GM23248 (cell line): ENCODE data around the gene MPG. TPM values are rescaled to one million over a fixed set of nuclear protein-coding genes. Genes with fewer than 3 reads are reported as not detected.
"Not testable (repeated sequence)": the region's sequence is repeated elsewhere in the genome, so short reads cannot be mapped to it uniquely, and the experiment has no call there.

Experiments used
- DNase-seq: peaks from one replicate; pipeline ENCODE4 v3.0.0-alpha.2; 2015
- H2AFZ ChIP-seq: fragments of 200-600 bp; sonication (generic); 2 replicates; pipeline ENCODE4 v1.6.1; 2016; ENCODE audit warnings: antibody characterized with exemption
- H3F3A ChIP-seq: fragments of 200-600 bp; sonication (generic); 2 replicates; pipeline ENCODE4 v1.6.1; 2016; ENCODE audit warnings: mild to moderate bottlenecking, antibody characterized with exemption, mixed run types; ENCODE audit not compliant: insufficient read depth
- H3K27ac ChIP-seq: fragments of 200-600 bp; sonication (generic); 2 replicates; pipeline ENCODE4 v1.5.1; 2016; ENCODE audit warnings: mild to moderate bottlenecking
- H3K27me3 ChIP-seq: fragments of 200-600 bp; sonication (generic); replicated peaks from 2 replicates; pipeline ENCODE4 v1.6.1; 2016; ENCODE audit warnings: mild to moderate bottlenecking; ENCODE audit not compliant: insufficient read depth
- H3K36me3 ChIP-seq: fragments of 200-600 bp; sonication (generic); 2 replicates; pipeline ENCODE4 v1.6.1; 2016; ENCODE audit warnings: low read depth, mild to moderate bottlenecking
- H3K4me1 ChIP-seq: fragments of 200-600 bp; sonication (generic); 2 replicates; pipeline ENCODE4 v1.6.1; 2016; ENCODE audit warnings: mild to moderate bottlenecking; ENCODE audit not compliant: insufficient read depth
- H3K4me2 ChIP-seq: fragments of 200-600 bp; sonication (generic); one replicate; pipeline ENCODE4 v1.6.1; 2016; ENCODE audit warnings: mild to moderate bottlenecking; ENCODE audit not compliant: unreplicated experiment
- H3K4me3 ChIP-seq: fragments of 200-600 bp; sonication (generic); 2 replicates; pipeline ENCODE4 v1.5.1; 2016; ENCODE audit warnings: mild to moderate bottlenecking
- H3K79me2 ChIP-seq: fragments of 200-600 bp; sonication (generic); 2 replicates; pipeline ENCODE4 v1.6.1; 2016; ENCODE audit warnings: mild to moderate bottlenecking; ENCODE audit not compliant: insufficient read depth
- H3K9ac ChIP-seq: fragments of 200-600 bp; sonication (generic); 2 replicates; pipeline ENCODE4 v1.6.1; 2016; ENCODE audit warnings: mild to moderate bottlenecking
- H3K9me2 ChIP-seq: fragments of 200-600 bp; sonication (generic); 2 replicates; pipeline ENCODE4 v1.6.1; 2016; ENCODE audit warnings: mixed run types, mild to moderate bottlenecking, moderate library complexity; ENCODE audit not compliant: insufficient read depth
- H3K9me3 ChIP-seq: fragments of 200-600 bp; sonication (generic); one replicate; pipeline ENCODE4 v1.6.1; 2017; ENCODE audit warnings: low read depth
- H4K20me1 ChIP-seq: fragments of 200-600 bp; sonication (generic); 2 replicates; pipeline ENCODE4 v1.6.0; 2016; ENCODE audit not compliant: insufficient read depth
- EZH2 ChIP-seq: fragments of 200-600 bp; sonication (generic); IDR thresholded peaks from 2 replicates; pipeline ENCODE4 v1.6.1; 2018; ENCODE audit warnings: antibody characterized with exemption, mild to moderate bottlenecking; ENCODE audit not compliant: insufficient read depth, poor library complexity, severe bottlenecking
- EZH2phosphoT487 ChIP-seq: fragments of 200-600 bp; sonication (generic); IDR thresholded peaks from 2 replicates; pipeline ENCODE4 v1.6.1; 2018; ENCODE audit warnings: antibody characterized with exemption, moderate library complexity, mild to moderate bottlenecking, low read depth; ENCODE audit not compliant: insufficient read depth
- WGBS, 2 experiments: methylation state at CpG; one replicate each; pipeline ENCODE4 v1.1.6; 2015 to 2017; ENCODE audit warnings: low lambda C conversion rate in 2 of 2, low coverage in 1 of 2; ENCODE audit errors: missing lambda C conversion rate in 2 of 2; 5-methylcytosine and 5-hydroxymethylcytosine counted together
- in situ Hi-C: fragments of 300-500 bp; cut with MboI; formaldehyde crosslinking; loops from 2 replicates; pipeline ENCODE4 v1.15.0; 2020
- polyA plus RNA-seq: library from polyadenylated mRNA; unstranded; fragments of >200 nt; fragmentation: Nextera tagmentation; extraction: Ambion mirVana; gene quantifications from 2 replicates; pipeline ENCODE4 v1.2.1, GENCODE V29; 2016
- total RNA-seq: library from RNA; depleted of rRNA; stranded (reverse); fragments of >200 nt; shearing (Covaris generic); gene quantifications from 2 replicates; pipeline ENCODE4 v1.2.3, GENCODE V29; 2014

MPG gene
- total and polyA plus RNA-seq, 2 experiments from 2014 or later, result 134 to 222 TPM

GRCh38 chr16:42069-42457, 36.0 kb upstream of the MPG start:
- H3F3A ChIP-seq, result no peaks in the 10 kb centered on the region
- no peaks in the 10 kb centered on the region for H3K4me1 ChIP-seq
- no peaks in the 10 kb centered on the region for H3K9me2 ChIP-seq
- H2AFZ ChIP-seq, result no peak overlapping the region
- no peak overlapping the region for H3K27ac ChIP-seq
- H3K4me2 ChIP-seq, result no peak overlapping the region
- no peaks in the 10 kb centered on the region for H4K20me1 ChIP-seq
- no peaks in the 10 kb centered on the region for H3K27me3 ChIP-seq
- H3K4me3 ChIP-seq, result no peak overlapping the region
- no peaks in the 10 kb centered on the region for H3K9me3 ChIP-seq
- no peak for TF ChIP-seq EZH2
- H3K36me3 ChIP-seq, result peaks cover 5% of the 10 kb centered on the region; the same call in 1 of the 2 replicates
- no peak for DNase-seq
- in situ Hi-C loops, result no loop called here
- WGBS, 2 experiments, result 91 to 97% methylated on average over 11 of the region's 11 CpGs
- H3K79me2 ChIP-seq, result no peaks in the 10 kb centered on the region
- no peak overlapping the region for H3K9ac ChIP-seq

- H2AFZ ChIP-seq, result no peak overlapping the region
- H3K27ac ChIP-seq, result no peak overlapping the region
- no peaks in the 10 kb centered on the region for H3K4me1 ChIP-seq
- peaks cover 5% of the 10 kb centered on the region; the same call in 1 of the 2 replicates for H3K36me3 ChIP-seq
- H3K79me2 ChIP-seq, result no peaks in the 10 kb centered on the region
- TF ChIP-seq EZH2 (no peak), EZH2phosphoT487 (no peak)
- no peaks in the 10 kb centered on the region for H3K9me3 ChIP-seq
- WGBS, 2 experiments, result 95% methylated on average over 4 of the region's 4 CpGs
- H3K9me2 ChIP-seq, result no peaks in the 10 kb centered on the region
- no peaks in the 10 kb centered on the region for H4K20me1 ChIP-seq
- H3K4me2 ChIP-seq, result no peak overlapping the region
- H3F3A ChIP-seq, result no peaks in the 10 kb centered on the region
- no peak overlapping the region for H3K9ac ChIP-seq
- in situ Hi-C loops, result no loop called here
- no peak for DNase-seq
- H3K27me3 ChIP-seq, result no peaks in the 10 kb centered on the region
- H3K4me3 ChIP-seq, result no peak overlapping the region
Measured at GRCh38 chr16:42691-43090, 35.3 kb upstream of the MPG start.

GRCh38 chr16:43294-43693, 34.7 kb upstream of the MPG start:
- in situ Hi-C loops, result no loop called here
- Histone ChIP-seq H3K4me3 (no peak overlapping the region), H3K36me3 (peaks cover 5% of the 10 kb centered on the region; the same call in 1 of the 2 replicates), H2AFZ (no peak overlapping the region), H3K27ac (no peak overlapping the region), H4K20me1 (no peaks in the 10 kb centered on the region), H3K4me2 (no peak overlapping the region), H3K79me2 (no peaks in the 10 kb centered on the region), H3K9ac (no peak overlapping the region), H3K4me1 (no peaks in the 10 kb centered on the region), H3F3A (no peaks in the 10 kb centered on the region), H3K9me3 (no peaks in the 10 kb centered on the region), H3K9me2 (no peaks in the 10 kb centered on the region), H3K27me3 (no peaks in the 10 kb centered on the region)
- TF ChIP-seq EZH2phosphoT487 (no peak), EZH2 (no peak)
- 74 to 86% methylated on average over 4 to 5 of the region's 5 CpGs for WGBS, 2 experiments
- no peak for DNase-seq

DNA sequence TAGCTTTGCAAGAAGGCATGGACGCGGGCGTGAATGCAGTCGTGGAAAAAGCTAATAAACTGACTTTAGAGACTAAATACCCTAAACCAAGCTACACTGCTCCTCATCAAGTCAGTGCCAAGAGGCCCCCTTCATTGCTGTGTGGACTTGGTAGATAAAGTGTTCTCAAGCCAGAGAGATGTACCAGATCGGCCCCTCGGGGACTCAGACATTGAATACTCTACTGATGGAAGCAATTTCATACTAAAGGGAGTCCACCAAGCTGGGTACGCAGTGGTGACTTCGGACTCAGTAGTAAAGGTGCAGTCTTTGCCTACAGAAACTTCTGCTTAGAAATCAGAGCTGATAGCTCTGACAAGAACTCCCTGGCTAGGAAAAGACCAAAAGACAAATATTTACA, 33.4 kb upstream of the MPG start:
- no peak overlapping the region for H3K9ac ChIP-seq
- H3K4me3 ChIP-seq, result no peak overlapping the region
- no peak overlapping the region for H3K27ac ChIP-seq
- no peaks in the 10 kb centered on the region for H3K9me2 ChIP-seq
- H3K27me3 ChIP-seq, result no peaks in the 10 kb centered on the region
- H3K36me3 ChIP-seq, result peaks cover 5% of the 10 kb centered on the region; the same call in 1 of the 2 replicates
- H3K4me1 ChIP-seq, result no peaks in the 10 kb centered on the region
- WGBS, 2 experiments, result 99 to 100% methylated on average over 8 of the region's 8 CpGs
- in situ Hi-C loops, result no loop called here
- no peak overlapping the region for H3K4me2 ChIP-seq
- no peak overlapping the region for H2AFZ ChIP-seq
- TF ChIP-seq EZH2, result no peak
- TF ChIP-seq EZH2phosphoT487, result no peak
- H3F3A ChIP-seq, result no peaks in the 10 kb centered on the region
- no peak for DNase-seq
- H3K9me3 ChIP-seq, result no peaks in the 10 kb centered on the region
- peaks cover 3% of the 10 kb centered on the region for H3K79me2 ChIP-seq
- no peaks in the 10 kb centered on the region for H4K20me1 ChIP-seq

- Histone ChIP-seq H3K4me3 (no peak overlapping the region), H3F3A (no peaks in the 10 kb centered on the region), H3K4me2 (no peak overlapping the region), H2AFZ (no peak overlapping the region), H3K27me3 (no peaks in the 10 kb centered on the region), H3K27ac (no peak overlapping the region), H3K36me3 (peaks cover 5% of the 10 kb centered on the region; the same call in 1 of the 2 replicates), H3K4me1 (no peaks in the 10 kb centered on the region), H4K20me1 (no peaks in the 10 kb centered on the region), H3K9me2 (no peaks in the 10 kb centered on the region), H3K9ac (no peak overlapping the region), H3K9me3 (no peaks in the 10 kb centered on the region), H3K79me2 (peaks cover 10% of the 10 kb centered on the region)
- in situ Hi-C loops, result no loop called here
- DNase-seq, result no peak
- TF ChIP-seq EZH2phosphoT487 (no peak), EZH2 (no peak)
- WGBS, 2 experiments, result 95 to 97% methylated on average over 5 of the region's 5 CpGs
Measured at GRCh38 chr16:45454-45853, 32.6 kb upstream of the MPG start.

DNA sequence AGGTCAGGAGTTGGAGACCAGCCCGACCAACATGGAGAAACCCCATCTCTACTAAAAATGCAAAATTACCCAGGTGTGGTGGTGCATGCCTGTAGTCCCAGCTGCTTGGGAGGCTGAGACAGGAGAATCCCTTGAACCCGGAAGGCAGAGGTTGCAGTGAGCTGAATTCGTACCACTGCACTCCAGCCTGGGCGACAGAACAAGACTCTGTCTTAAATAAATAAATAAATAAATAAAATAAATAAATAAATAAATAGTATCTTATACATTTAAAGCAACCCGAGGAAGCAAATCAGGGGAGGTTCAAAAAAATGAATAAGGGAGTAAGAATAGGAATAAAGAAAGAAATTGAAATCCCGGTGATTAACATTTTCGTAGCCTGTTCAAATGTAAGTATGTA, 31.5 kb upstream of the MPG start:
- H3K9me3 ChIP-seq, H3F3A ChIP-seq, H4K20me1 ChIP-seq, H3K4me2 ChIP-seq, H3K27ac ChIP-seq, H2AFZ ChIP-seq, H3K9me2 ChIP-seq, H3K9ac ChIP-seq, H3K27me3 ChIP-seq, DNase-seq, H3K36me3 ChIP-seq, in situ Hi-C loops, H3K4me3 ChIP-seq, H3K4me1 ChIP-seq: not testable (repeated sequence)
- peaks cover 20% of the 10 kb centered on the region for H3K79me2 ChIP-seq
- 95 to 99% methylated on average over 7 of the region's 7 CpGs for WGBS, 2 experiments
